Sigmoid colon (tissue), 4 donors: ENCODE measurements around the gene CNGB1.

Source experiments
- EP300 ChIP-seq, 4 donors: sonication (generic); formaldehyde crosslinking; IDR thresholded peaks; one replicate each; pipeline ENCODE4 v1.6.1; 2017; ENCODE audit warnings: antibody characterized with exemption in 4 of 4
- TF ChIP-seq, protein P1 (sequence below), 4 experiments: fragments of 450-650 bp in 3 of 4; fragments of 200-600 bp in 1 of 4; IDR thresholded peaks; one replicate each; pipeline ENCODE4 v1.5.1; 2016 to 2019; ENCODE audit warnings: antibody characterized with exemption in 4 of 4, mild to moderate bottlenecking in 3 of 4, moderate library complexity in 2 of 4

- TF ChIP-seq, protein P1, sequence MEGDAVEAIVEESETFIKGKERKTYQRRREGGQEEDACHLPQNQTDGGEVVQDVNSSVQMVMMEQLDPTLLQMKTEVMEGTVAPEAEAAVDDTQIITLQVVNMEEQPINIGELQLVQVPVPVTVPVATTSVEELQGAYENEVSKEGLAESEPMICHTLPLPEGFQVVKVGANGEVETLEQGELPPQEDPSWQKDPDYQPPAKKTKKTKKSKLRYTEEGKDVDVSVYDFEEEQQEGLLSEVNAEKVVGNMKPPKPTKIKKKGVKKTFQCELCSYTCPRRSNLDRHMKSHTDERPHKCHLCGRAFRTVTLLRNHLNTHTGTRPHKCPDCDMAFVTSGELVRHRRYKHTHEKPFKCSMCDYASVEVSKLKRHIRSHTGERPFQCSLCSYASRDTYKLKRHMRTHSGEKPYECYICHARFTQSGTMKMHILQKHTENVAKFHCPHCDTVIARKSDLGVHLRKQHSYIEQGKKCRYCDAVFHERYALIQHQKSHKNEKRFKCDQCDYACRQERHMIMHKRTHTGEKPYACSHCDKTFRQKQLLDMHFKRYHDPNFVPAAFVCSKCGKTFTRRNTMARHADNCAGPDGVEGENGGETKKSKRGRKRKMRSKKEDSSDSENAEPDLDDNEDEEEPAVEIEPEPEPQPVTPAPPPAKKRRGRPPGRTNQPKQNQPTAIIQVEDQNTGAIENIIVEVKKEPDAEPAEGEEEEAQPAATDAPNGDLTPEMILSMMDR (IDR thresholded peaks at IDR 0.05), result no peak
- no peak for TF ChIP-seq EP300 (IDR thresholded peaks at IDR 0.05)
Observed at GRCh38 chr16:57886427-57886826, 84.5 kb downstream of the CNGB1 start.
